H1 (cell line): Measurements from ENCODE around the gene HOXB7. TPM values are rescaled to one million over a fixed set of nuclear protein-coding genes. Genes with fewer than 3 reads are reported as not detected.

Experiments
- CTCF ChIA-PET: fragments of 300-600 bp; sonication (Branson Sonifier 250); formaldehyde crosslinking; loops from one replicate; lab custom pipeline; 2021; ENCODE audit not compliant: partially characterized antibody; lab: Charles Lee
- POLR2A ChIA-PET: fragments of 300-600 bp; sonication (Branson Sonifier 250); formaldehyde crosslinking; loops from one replicate; lab custom pipeline; 2021; ENCODE audit warnings: inconsistent platforms; ENCODE audit not compliant: partially characterized antibody; lab: Charles Lee
- DNase-seq, 2 experiments: peaks; one replicate each; pipeline versions ENCODE4 v3.0.0 to v3.0.0-alpha.2; 2010 to 2022; ENCODE audit warnings: low spot score in 2 of 2, low read depth in 1 of 2, mixed read lengths in 1 of 2
- FAIRE-seq: peaks from 2 replicates; lab custom pipeline; 2011; peaks lifted over from hg19 to GRCh38; lab: Jason Lieb, UNC
- H2AFZ ChIP-seq: 2 replicates; pipeline ENCODE4 v1.8.1; 2012; ENCODE audit warnings: low read length, inconsistent platforms
- H2AK5ac ChIP-seq: 2 replicates; pipeline ENCODE4 v1.6.1; 2013; ENCODE audit warnings: low read depth, low read length
- H2BK120ac ChIP-seq: replicated peaks from 2 replicates; pipeline ENCODE3; 2013; ENCODE audit warnings: low read depth, low read length, inconsistent platforms
- H2BK12ac ChIP-seq: 2 replicates; pipeline ENCODE4 v1.6.1; 2013; ENCODE audit warnings: low read depth, low read length
- H2BK15ac ChIP-seq: 2 replicates; pipeline ENCODE4 v1.6.1; 2013; ENCODE audit warnings: low read length
- H2BK20ac ChIP-seq: 2 replicates; pipeline ENCODE4 v1.6.1; 2013; ENCODE audit warnings: low read length
- H2BK5ac ChIP-seq: 2 replicates; pipeline ENCODE4 v1.6.1; 2013; ENCODE audit warnings: low read depth, low read length
- H3K14ac ChIP-seq: 2 replicates; pipeline ENCODE4 v1.6.1; 2013; ENCODE audit warnings: inconsistent platforms; ENCODE audit not compliant: insufficient read length
- H3K18ac ChIP-seq: 2 replicates; pipeline ENCODE4 v1.6.1; 2013; ENCODE audit warnings: low read length; ENCODE audit errors: extremely low read depth
- H3K23ac ChIP-seq: 2 replicates; pipeline ENCODE4 v1.6.1; 2013; ENCODE audit warnings: inconsistent platforms; ENCODE audit not compliant: insufficient read length
- H3K23me2 ChIP-seq: 2 replicates; pipeline ENCODE4 v1.6.1; 2013; ENCODE audit warnings: low read depth, low read length
- H3K27ac ChIP-seq: 2 replicates; pipeline ENCODE4 v1.6.1; 2011; ENCODE audit warnings: low read depth, low read length, inconsistent platforms
- H3K27me3 ChIP-seq, 4 experiments: replicated peaks in 1 of 4; 1 replicate in 1 of 4; 2 replicates in 3 of 4; pipeline versions ENCODE4 v1.6.1 to v1.8.1; 2011 to 2013; ENCODE audit warnings: low read length in 3 of 4, mild to moderate bottlenecking in 3 of 4, inconsistent platforms in 2 of 4, mixed read lengths in 2 of 4, moderate library complexity in 1 of 4; ENCODE audit not compliant: control insufficient read depth in 3 of 4, insufficient read depth in 3 of 4; ENCODE audit errors: extremely low read depth in 1 of 4
- H3K36me3 ChIP-seq, 4 experiments: 2 replicates each; pipeline versions ENCODE4 v1.6.1 to v1.8.1; 2011 to 2013; ENCODE audit warnings: mild to moderate bottlenecking in 4 of 4, low read length in 3 of 4, moderate library complexity in 2 of 4, control low read depth in 1 of 4, inconsistent platforms in 1 of 4; ENCODE audit not compliant: insufficient read depth in 4 of 4, control insufficient read depth in 2 of 4
- H3K4ac ChIP-seq: replicated peaks from 2 replicates; pipeline ENCODE3; 2013; ENCODE audit warnings: low read length, low read depth, mixed read lengths, inconsistent platforms; ENCODE audit not compliant: insufficient read length
- H3K4me1 ChIP-seq, 4 experiments: replicated peaks in 1 of 4; 1 replicate in 1 of 4; 2 replicates in 3 of 4; pipeline versions ENCODE4 v1.6.1 to v1.8.1; 2011 to 2013; ENCODE audit warnings: low read length in 3 of 4, inconsistent platforms in 2 of 4, mixed read lengths in 1 of 4; ENCODE audit not compliant: insufficient read depth in 4 of 4, control insufficient read depth in 3 of 4
- H3K4me2 ChIP-seq, 2 experiments: 2 replicates each; pipeline versions ENCODE4 v1.6.1 to v1.8.1; 2011 to 2013; ENCODE audit warnings: low read depth in 2 of 2, low read length in 2 of 2, control low read depth in 1 of 2, inconsistent platforms in 1 of 2, mild to moderate bottlenecking in 1 of 2; ENCODE audit not compliant: insufficient read depth in 1 of 2
- H3K4me3 ChIP-seq, 4 experiments: fragments of 200-600, 300-600 bp in 1 of 4; sonication (generic), shearing (Covaris generic), sonication (Bioruptor Twin) in 1 of 4; 2 replicates each; pipeline versions ENCODE4 v1.5.1 to v1.8.1; 2011 to 2016; ENCODE audit warnings: low read length in 4 of 4, low read depth in 3 of 4, control low read depth in 2 of 4, inconsistent platforms in 2 of 4, mild to moderate bottlenecking in 2 of 4, mixed read lengths in 1 of 4, moderate library complexity in 1 of 4; ENCODE audit not compliant: insufficient read depth in 2 of 4; ENCODE audit errors: extremely low read depth in 1 of 4
- H3K56ac ChIP-seq: replicated peaks from 2 replicates; pipeline ENCODE3; 2013; ENCODE audit warnings: low read depth, mild to moderate bottlenecking, mixed read lengths, low read length, inconsistent platforms; ENCODE audit not compliant: insufficient read length
- H3K79me1 ChIP-seq: 2 replicates; pipeline ENCODE4 v1.6.1; 2013; ENCODE audit warnings: low read depth, low read length, control low read depth
- H3K79me2 ChIP-seq, 2 experiments: 2 replicates each; pipeline versions ENCODE4 v1.6.1 to v1.8.1; 2012 to 2013; ENCODE audit warnings: low read length in 2 of 2, mild to moderate bottlenecking in 2 of 2, inconsistent platforms in 1 of 2; ENCODE audit not compliant: insufficient read depth in 2 of 2, control insufficient read depth in 1 of 2
- H3K9ac ChIP-seq, 4 experiments: replicated peaks in 1 of 4; 1 replicate in 1 of 4; 2 replicates in 3 of 4; pipeline versions ENCODE4 v1.6.1 to v1.8.1; 2011 to 2013; ENCODE audit warnings: low read depth in 3 of 4, low read length in 3 of 4, control low read depth in 2 of 4, mild to moderate bottlenecking in 2 of 4, moderate library complexity in 2 of 4, inconsistent platforms in 1 of 4; ENCODE audit errors: extremely low read depth in 1 of 4
- H3K9me3 ChIP-seq, 2 experiments: 2 replicates each; pipeline versions ENCODE4 v1.6.1 to v1.8.1; 2012 to 2013; ENCODE audit warnings: mild to moderate bottlenecking in 2 of 2, moderate library complexity in 2 of 2, control low read depth in 1 of 2, inconsistent platforms in 1 of 2, low read depth in 1 of 2, low read length in 1 of 2, mixed read lengths in 1 of 2; ENCODE audit not compliant: insufficient read depth in 2 of 2
- H4K20me1 ChIP-seq, 2 experiments: replicated peaks in 1 of 2; 2 replicates each; pipeline versions ENCODE3 to v1.8.1; 2011 to 2013; ENCODE audit warnings: inconsistent platforms in 2 of 2, low read length in 2 of 2, mild to moderate bottlenecking in 1 of 2; ENCODE audit not compliant: insufficient read depth in 2 of 2, control insufficient read depth in 1 of 2
- H4K5ac ChIP-seq: 2 replicates; pipeline ENCODE4 v1.6.1; 2013; ENCODE audit warnings: low read length, low read depth, mixed read lengths, inconsistent platforms; ENCODE audit not compliant: insufficient read length
- H4K8ac ChIP-seq: 2 replicates; pipeline ENCODE4 v1.8.0; 2013; ENCODE audit warnings: mild to moderate bottlenecking, moderate library complexity, low read length, inconsistent platforms; ENCODE audit not compliant: insufficient read depth; ENCODE audit errors: extremely low read depth
- H4K91ac ChIP-seq: replicated peaks from 2 replicates; pipeline ENCODE3; 2013; ENCODE audit warnings: low read length, mixed read lengths, inconsistent platforms; ENCODE audit not compliant: insufficient read length
- BCL11A ChIP-seq, 2 experiments: IDR thresholded peaks; one replicate each; pipeline ENCODE4 v1.6.1; 2011; ENCODE audit warnings: low read depth in 2 of 2, low read length in 2 of 2, mild to moderate bottlenecking in 2 of 2
- CBX8 ChIP-seq: fragments of 300-800, 300-1000 bp; sonication (generic); IDR thresholded peaks from 2 replicates; pipeline ENCODE4 v1.7.1; 2016; ENCODE audit warnings: low read depth, low read length, borderline replicate concordance
- EZH2 ChIP-seq: fragments of 200-600 bp; sonication (generic); IDR thresholded peaks from 2 replicates; pipeline ENCODE4 v1.7.1; 2012; ENCODE audit warnings: low read depth, mild to moderate bottlenecking, moderate library complexity, low read length, inconsistent platforms; ENCODE audit not compliant: severe bottlenecking
- GABPA ChIP-seq: IDR thresholded peaks from 2 replicates; pipeline ENCODE4 v1.6.1; 2011; ENCODE audit warnings: mild to moderate bottlenecking, low read length, moderate library complexity, borderline replicate concordance; ENCODE audit not compliant: insufficient read depth
- HDAC6 ChIP-seq: IDR thresholded peaks from one replicate; pipeline ENCODE4 v1.7.1; 2012; ENCODE audit warnings: low read depth, mild to moderate bottlenecking, inconsistent platforms, low read length, moderate library complexity
- RNF2 ChIP-seq: fragments of 200-900, 300-1000 bp; sonication (generic); IDR thresholded peaks from 2 replicates; pipeline ENCODE4 v1.7.1; 2016; ENCODE audit warnings: borderline replicate concordance, low read depth, mild to moderate bottlenecking, antibody characterized with exemption, low read length; ENCODE audit not compliant: poor library complexity, severe bottlenecking; ENCODE audit errors: missing control alignments
- WGBS, 2 experiments: shearing (Covaris generic) in 1 of 2; methylation state at CpG; one replicate each; pipeline versions ENCODE4 v1.1.6 to v1.1.7; 2013 to 2015; ENCODE audit warnings: low lambda C conversion rate in 2 of 2, mixed read lengths in 2 of 2, inconsistent platforms in 1 of 2, low coverage in 1 of 2, missing lambda C conversion rate in 1 of 2; ENCODE audit not compliant: insufficient replicate concordance in 2 of 2, insufficient coverage in 1 of 2, insufficient read length in 1 of 2; ENCODE audit errors: extremely low coverage in 1 of 2, missing lambda C conversion rate in 1 of 2; 5-methylcytosine and 5-hydroxymethylcytosine counted together
- polyA plus RNA-seq, 7 experiments: library from polyadenylated mRNA; depleted of rRNA in 3 of 7; stranded (reverse) in 5 of 7; unstranded in 2 of 7; fragments of >200 nt in 5 of 7; fragments of 200-250 nt in 2 of 7; gene quantifications; 1 replicate in 5 of 7; 2 replicates in 1 of 7; 4 replicates in 1 of 7; pipeline versions ENCODE4 v1.2.1 to v1.2.3, GENCODE V29; 2011 to 2013; ENCODE audit warnings: missing spikeins in 2 of 7, mixed read lengths in 2 of 7
- total RNA-seq: library from RNA; stranded (reverse); fragmentation: NEBNext Ultra II Directional; extraction: Animal tissue kit (Norgen Biotek cat#: 25700); gene quantifications from 2 replicates; pipeline ENCODE4 v1.2.1, GENCODE V29; 2021
- TF ChIP-seq, protein P1 (sequence below), 3 experiments: IDR thresholded peaks; 1 replicate in 2 of 3; 2 replicates in 1 of 3; pipeline versions ENCODE4 v1.5.1 to v1.6.1; 2011; ENCODE audit warnings: low read length in 3 of 3, mild to moderate bottlenecking in 3 of 3, inconsistent platforms in 2 of 3, low read depth in 1 of 3, moderate library complexity in 1 of 3; ENCODE audit not compliant: insufficient read depth in 1 of 3; ENCODE audit errors: control extremely low read depth in 1 of 3

HOXB7 gene
- total and polyA plus RNA-seq, 2 of the 8 experiments (the other 6 are each of a cell fraction or from before 2014, with no cell fraction given), result not detected

DNA sequence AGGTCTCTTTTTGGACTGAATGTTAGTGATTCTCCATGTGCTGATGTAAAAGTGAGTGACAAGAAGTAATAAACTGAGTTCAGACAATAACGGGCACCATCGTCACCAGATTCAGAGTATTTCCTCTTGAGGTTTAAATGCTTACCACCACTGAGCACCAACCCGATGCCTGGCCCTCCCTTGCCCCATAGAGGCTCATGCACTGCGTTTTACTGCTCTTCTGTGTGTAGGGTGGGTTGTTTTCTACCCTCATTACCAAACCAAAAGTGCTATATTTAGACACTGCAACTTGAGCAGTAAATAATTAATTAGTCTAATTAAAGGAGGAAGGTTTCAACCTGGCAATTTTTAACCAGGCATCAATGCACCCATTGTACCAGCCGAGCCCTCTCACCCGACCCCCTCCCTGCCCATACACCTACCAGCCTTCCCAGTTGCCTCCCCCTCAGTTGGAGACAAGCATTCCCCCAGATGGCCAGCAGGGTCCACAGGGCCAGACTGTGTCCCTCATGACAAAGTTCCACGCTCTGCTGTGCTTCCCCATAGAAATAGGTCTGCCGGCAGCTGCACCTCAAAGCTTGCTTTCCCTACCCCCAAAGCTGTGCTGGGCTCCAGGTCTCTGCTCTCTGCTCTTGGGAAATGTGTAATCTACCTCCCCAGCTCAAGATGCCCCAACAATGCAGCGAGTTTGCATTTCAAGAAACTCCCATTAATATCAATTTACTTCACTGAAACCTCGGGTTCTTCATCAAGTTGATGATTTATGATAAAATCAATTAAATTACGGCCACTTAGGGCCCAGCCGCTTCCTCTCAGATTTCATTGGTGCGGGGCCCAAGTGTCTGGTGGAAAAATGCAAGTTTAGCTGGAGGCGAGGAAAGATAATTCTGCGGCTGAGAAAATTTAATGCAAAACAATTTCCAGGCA is 48.7 kb downstream of the HOXB7 start:
- Histone ChIP-seq H3K4me1 (peaks cover 0 to 8% (median 3%) of the 10 kb centered on the region in 4 experiments; a peak in 5 of 7 replicates), H3K36me3 (peaks cover 0 to 5% (median 0%) of the 10 kb centered on the region in 4 experiments; a peak in 1 of 8 replicates), H2BK12ac (no peak overlapping the region), H2BK5ac (no peak overlapping the region), H3K56ac (no peak overlapping the region), H2BK20ac (no peak overlapping the region), H4K5ac (no peak overlapping the region), H2AFZ (no peak overlapping the region), H3K4me3 (no peak overlapping the region), H3K27ac (no peak overlapping the region), H3K23ac (no peak overlapping the region), H2AK5ac (no peak overlapping the region), H3K23me2 (peaks cover 4% of the 10 kb centered on the region; the same call in 1 of the 2 replicates), H4K8ac (no peak overlapping the region), H3K79me1 (no peaks in the 10 kb centered on the region), H3K4ac (no peak overlapping the region), H2BK15ac (no peak overlapping the region), H4K20me1 (peaks cover 6 to 37% of the 10 kb centered on the region in 2 experiments), H3K79me2 (no peaks in the 10 kb centered on the region), H3K9me3 (no peaks in the 10 kb centered on the region), H3K27me3 (peaks cover 99 to 100% (median 100%) of the 10 kb centered on the region in 4 experiments), H2BK120ac (no peak overlapping the region), H3K4me2 (no peak overlapping the region), H3K18ac (no peak overlapping the region), H3K9ac (no peak overlapping the region), H3K14ac (no peak overlapping the region), H4K91ac (no peak overlapping the region)
- CTCF ChIA-PET, result interaction anchor here (0.6 to 3.4 kb wide), 11 partner anchors 13 to 396 kb away, joined by 3 to 14 read pairs (median 3); partner anchors contain the start of genes HOXB5 and HOXB8
- TF ChIP-seq EZH2 (no peak), RNF2 (peak; percentile 62), BCL11A (IDR thresholded peaks at IDR 0.05; ENCODE audit: low read depth in 2 of 2, low read length in 2 of 2) (no peak), GABPA (no peak), CBX8 (0 out of 2 replicates have a peak, but pooled peaks have one; percentile 63), HDAC6 (no peak)
- TF ChIP-seq, protein P1, sequence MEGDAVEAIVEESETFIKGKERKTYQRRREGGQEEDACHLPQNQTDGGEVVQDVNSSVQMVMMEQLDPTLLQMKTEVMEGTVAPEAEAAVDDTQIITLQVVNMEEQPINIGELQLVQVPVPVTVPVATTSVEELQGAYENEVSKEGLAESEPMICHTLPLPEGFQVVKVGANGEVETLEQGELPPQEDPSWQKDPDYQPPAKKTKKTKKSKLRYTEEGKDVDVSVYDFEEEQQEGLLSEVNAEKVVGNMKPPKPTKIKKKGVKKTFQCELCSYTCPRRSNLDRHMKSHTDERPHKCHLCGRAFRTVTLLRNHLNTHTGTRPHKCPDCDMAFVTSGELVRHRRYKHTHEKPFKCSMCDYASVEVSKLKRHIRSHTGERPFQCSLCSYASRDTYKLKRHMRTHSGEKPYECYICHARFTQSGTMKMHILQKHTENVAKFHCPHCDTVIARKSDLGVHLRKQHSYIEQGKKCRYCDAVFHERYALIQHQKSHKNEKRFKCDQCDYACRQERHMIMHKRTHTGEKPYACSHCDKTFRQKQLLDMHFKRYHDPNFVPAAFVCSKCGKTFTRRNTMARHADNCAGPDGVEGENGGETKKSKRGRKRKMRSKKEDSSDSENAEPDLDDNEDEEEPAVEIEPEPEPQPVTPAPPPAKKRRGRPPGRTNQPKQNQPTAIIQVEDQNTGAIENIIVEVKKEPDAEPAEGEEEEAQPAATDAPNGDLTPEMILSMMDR (IDR thresholded peaks at IDR 0.05; ENCODE audit: control extremely low read depth in 1 of 3, insufficient read depth in 1 of 3, low read depth in 1 of 3, low read length in 3 of 3), result peak; percentile 10 to 43 (median 36); a peak in 3 of 4 replicates
- POLR2A ChIA-PET, result interaction anchor here (1.6 kb wide), 1 partner anchor 19 kb away, joined by 4 read pairs; no protein-coding TSS in a partner anchor
- DNase-seq, result no peak
- FAIRE-seq, result no peak
- WGBS, 2 experiments, result 34% methylated on average over 15 of the region's 15 CpGs; no CpG with 5 or more reads in 1 of the 2 experiments
